Keratinocyte (primary cell): ENCODE results near the gene MIX23.

Source experiments
- EZH2 ChIP-seq: IDR thresholded peaks from one replicate; pipeline ENCODE4 v1.6.1; 2012; ENCODE audit warnings: inconsistent platforms, mild to moderate bottlenecking, low read length, moderate library complexity
- TF ChIP-seq, protein P1 (sequence below), 3 experiments: IDR thresholded peaks in 1 of 3; conservative IDR thresholded peaks in 1 of 3; optimal IDR thresholded peaks in 1 of 3; 2 replicates in 2 of 3; 3 replicates in 1 of 3; pipeline versions ENCODE3 to v1.5.1; 2011; ENCODE audit warnings: low read length in 3 of 3, mild to moderate bottlenecking in 3 of 3, moderate library complexity in 2 of 3, control low read depth in 1 of 3, inconsistent platforms in 1 of 3; ENCODE audit not compliant: insufficient read depth in 2 of 3; ENCODE audit errors: extremely low read depth in 1 of 3

DNA sequence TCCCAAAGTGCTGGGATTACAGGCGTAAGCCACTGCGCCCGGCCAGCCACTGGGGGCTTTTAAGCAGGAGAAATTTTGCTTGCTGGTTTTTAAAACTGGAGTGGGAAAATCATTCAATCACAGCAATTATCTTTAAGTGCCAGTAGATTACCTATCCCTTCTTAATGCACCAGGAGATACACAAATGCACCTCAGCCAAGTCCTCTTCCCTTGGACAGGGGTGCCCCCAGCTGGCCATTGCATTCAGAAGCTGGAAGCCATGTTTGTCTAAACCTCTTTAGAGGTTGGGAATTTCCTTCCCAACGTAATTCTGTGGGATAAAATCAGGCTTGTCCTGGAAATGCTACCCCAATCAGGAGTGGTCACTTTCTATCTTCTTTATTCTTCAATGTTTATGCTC lies 26.6 kb downstream of the MIX23 start:
- TF ChIP-seq, protein P1, sequence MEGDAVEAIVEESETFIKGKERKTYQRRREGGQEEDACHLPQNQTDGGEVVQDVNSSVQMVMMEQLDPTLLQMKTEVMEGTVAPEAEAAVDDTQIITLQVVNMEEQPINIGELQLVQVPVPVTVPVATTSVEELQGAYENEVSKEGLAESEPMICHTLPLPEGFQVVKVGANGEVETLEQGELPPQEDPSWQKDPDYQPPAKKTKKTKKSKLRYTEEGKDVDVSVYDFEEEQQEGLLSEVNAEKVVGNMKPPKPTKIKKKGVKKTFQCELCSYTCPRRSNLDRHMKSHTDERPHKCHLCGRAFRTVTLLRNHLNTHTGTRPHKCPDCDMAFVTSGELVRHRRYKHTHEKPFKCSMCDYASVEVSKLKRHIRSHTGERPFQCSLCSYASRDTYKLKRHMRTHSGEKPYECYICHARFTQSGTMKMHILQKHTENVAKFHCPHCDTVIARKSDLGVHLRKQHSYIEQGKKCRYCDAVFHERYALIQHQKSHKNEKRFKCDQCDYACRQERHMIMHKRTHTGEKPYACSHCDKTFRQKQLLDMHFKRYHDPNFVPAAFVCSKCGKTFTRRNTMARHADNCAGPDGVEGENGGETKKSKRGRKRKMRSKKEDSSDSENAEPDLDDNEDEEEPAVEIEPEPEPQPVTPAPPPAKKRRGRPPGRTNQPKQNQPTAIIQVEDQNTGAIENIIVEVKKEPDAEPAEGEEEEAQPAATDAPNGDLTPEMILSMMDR (optimal IDR thresholded peaks at IDR 0.05 in 1 of 3, IDR thresholded peaks at IDR 0.05 in 1 of 3, conservative IDR thresholded peaks at IDR 0.05 in 1 of 3; ENCODE audit: extremely low read depth in 1 of 3, insufficient read depth in 2 of 3, low read length in 3 of 3): peak; percentile 56 to 89 (median 68)
- TF ChIP-seq EZH2: no peak
